Heart left ventricle (tissue), 13 donors: Measurements from ENCODE around the gene DMD.

Experiments
- CTCF ChIP-seq, 12 donors: fragments of 200-600 bp; sonication (generic) in 4 of 12; IDR thresholded peaks; one replicate each; pipeline versions ENCODE4 v1.5.0 to v1.8.0; 2018 to 2022; ENCODE audit warnings: antibody characterized with exemption in 12 of 12, mild to moderate bottlenecking in 5 of 12
- POLR2A ChIP-seq, 2 donors: fragments of 450-650 bp; IDR thresholded peaks; one replicate each; pipeline ENCODE4 v1.6.1; 2017; ENCODE audit warnings: antibody characterized with exemption in 2 of 2, mild to moderate bottlenecking in 2 of 2, moderate library complexity in 2 of 2
- donor health status: ischemic (EF 13 %, LVEDD 7.1; RV severe dilation, severe dysfunction).
- donor health status: DM: no; HTN: yes; CAD: no.
- donor health status: DM: no; HTN: no; CAD: no.
- donor health status: ischemic (EF 25% LVEDD 6.9; RV normal size, moderate dysfunction).
- donor health status: ischemic (EF 25% LVEDD 5.7; RV mildly dilated, moderate dysfunction).
- donor health status: ischemic (EF 35%, LVEDD 5.7; RV mildly dilated, moderate dysfunction).
- donor health status: nonischemic (EF 11% LVEDD 7.7; RV severe dilation, severe dysfunction).
- donor health status: DM: yes; HTN: yes; CAD: no.
- donor health status: PGD.
- donor health status: ischemic (EF 29% LVEDD 5.4; RV normal size, mild dysfunction).
- donor health status: nonischemic (EF 23%, LVEDD 6.1; RV moderate dilation, normal function).

GRCh38 chrX:31547416-31547815, 1663.9 kb downstream of the DMD start:
- TF ChIP-seq CTCF (IDR thresholded peaks at IDR 0.05) (no peak), POLR2A (IDR thresholded peaks at IDR 0.05) (no peak)
